HEK293 (cell line): Measurements from ENCODE around the gene PSMB1.

ENCODE experiments used
- CTCF ChIA-PET: fragments of 350-600 bp; formaldehyde crosslinking; extraction: SDS; loops from one replicate; lab custom pipeline; 2021; ENCODE audit warnings: antibody characterized with exemption; lab: Yijun Ruan, JAX
- POLR2A ChIA-PET: fragments of 300-600 bp; formaldehyde crosslinking; extraction: SDS; loops from one replicate; lab custom pipeline; 2020; ENCODE audit warnings: antibody characterized with exemption, inconsistent platforms; lab: Yijun Ruan, JAX
- H3K27ac ChIP-seq: fragments of 200-500 bp; sonication (Bioruptor generic); 2 replicates; pipeline ENCODE4 v1.5.1; 2014; ENCODE audit warnings: low read depth, low read length, control low read depth, inconsistent platforms; ENCODE audit errors: extremely low read depth
- H3K36me3 ChIP-seq, 2 experiments: fragments of 200-500 bp in 1 of 2; sonication (Bioruptor generic) in 1 of 2; 1 replicate in 1 of 2; 2 replicates in 1 of 2; pipeline ENCODE4 v1.5.1; 2014 to 2017; ENCODE audit warnings: inconsistent platforms in 2 of 2, low read length in 2 of 2; ENCODE audit not compliant: control insufficient read depth in 2 of 2, insufficient read depth in 1 of 2
- H3K4me1 ChIP-seq: fragments of 200-500 bp; sonication (Bioruptor generic); 2 replicates; pipeline ENCODE4 v1.5.1; 2014; ENCODE audit warnings: mild to moderate bottlenecking, low read length, inconsistent platforms; ENCODE audit not compliant: control insufficient read depth, insufficient read depth
- H3K4me3 ChIP-seq: 2 replicates; pipeline ENCODE4 v1.5.1; 2011; ENCODE audit warnings: low read depth, mild to moderate bottlenecking, control low read depth, low read length, moderate library complexity
- H3K9me3 ChIP-seq: fragments of 200-500 bp; sonication (Bioruptor generic); 2 replicates; pipeline ENCODE4 v1.5.1; 2014; ENCODE audit warnings: low read depth, low read length, inconsistent platforms; ENCODE audit not compliant: control insufficient read depth, insufficient read depth
- CTCF ChIP-seq: fragments of 450-650 bp; formaldehyde crosslinking; IDR thresholded peaks from 2 replicates; pipeline ENCODE4 v1.5.1; 2016; ENCODE audit warnings: missing biosample characterization, missing genetic modification characterization
- GLIS2 ChIP-seq: fragments of 450-650 bp; formaldehyde crosslinking; IDR thresholded peaks from 2 replicates; pipeline ENCODE4 v1.5.1; 2016; ENCODE audit warnings: missing biosample characterization, missing genetic modification characterization
- MZF1 ChIP-seq: fragments of 450-650 bp; formaldehyde crosslinking; IDR thresholded peaks from 2 replicates; pipeline ENCODE4 v1.5.1; 2017; ENCODE audit warnings: missing biosample characterization, missing genetic modification characterization, borderline replicate concordance
- PRDM2 ChIP-seq: fragments of 450-650 bp; formaldehyde crosslinking; IDR thresholded peaks from 2 replicates; pipeline ENCODE4 v1.5.1; 2016; ENCODE audit warnings: missing biosample characterization, missing genetic modification characterization, borderline replicate concordance
- PRDM4 ChIP-seq: fragments of 450-650 bp; formaldehyde crosslinking; IDR thresholded peaks from 2 replicates; pipeline ENCODE4 v1.5.1; 2017; ENCODE audit warnings: missing biosample characterization, missing genetic modification characterization
- SETDB1 ChIP-seq: IDR thresholded peaks from one replicate; pipeline ENCODE4 v1.6.1; 2017; ENCODE audit warnings: mild to moderate bottlenecking, low read length, moderate library complexity, mixed read lengths; ENCODE audit not compliant: insufficient read length
- ZBTB8A ChIP-seq: fragments of 450-650 bp; formaldehyde crosslinking; IDR thresholded peaks from 2 replicates; pipeline ENCODE4 v1.5.1; 2016; ENCODE audit warnings: missing biosample characterization, missing genetic modification characterization
- ZFP69B ChIP-seq: fragments of 450-650 bp; formaldehyde crosslinking; IDR thresholded peaks from 2 replicates; pipeline ENCODE4 v1.5.1; 2016; ENCODE audit warnings: missing biosample characterization, missing genetic modification characterization
- ZIC2 ChIP-seq: fragments of 450-650 bp; formaldehyde crosslinking; IDR thresholded peaks from 2 replicates; pipeline ENCODE4 v1.5.1; 2016; ENCODE audit warnings: missing biosample characterization, missing genetic modification characterization
- ZNF169 ChIP-seq: fragments of 450-650 bp; formaldehyde crosslinking; IDR thresholded peaks from 2 replicates; pipeline ENCODE4 v1.5.1; 2016; ENCODE audit warnings: missing biosample characterization, missing genetic modification characterization
- ZNF2 ChIP-seq: fragments of 450-650 bp; formaldehyde crosslinking; IDR thresholded peaks from 2 replicates; pipeline ENCODE4 v1.5.1; 2016; ENCODE audit warnings: missing biosample characterization, missing genetic modification characterization
- ZNF214 ChIP-seq: fragments of 450-650 bp; formaldehyde crosslinking; IDR thresholded peaks from 2 replicates; pipeline ENCODE4 v1.5.1; 2017; ENCODE audit warnings: missing biosample characterization, mild to moderate bottlenecking, missing genetic modification characterization, borderline replicate concordance
- ZNF433 ChIP-seq: fragments of 450-650 bp; formaldehyde crosslinking; IDR thresholded peaks from 2 replicates; pipeline ENCODE4 v1.5.1; 2016; ENCODE audit warnings: missing biosample characterization, missing genetic modification characterization, low read depth
- ZNF600 ChIP-seq: fragments of 450-650 bp; formaldehyde crosslinking; IDR thresholded peaks from 2 replicates; pipeline ENCODE4 v1.5.1; 2016; ENCODE audit warnings: missing biosample characterization, missing genetic modification characterization
- ZNF623 ChIP-seq: fragments of 450-650 bp; formaldehyde crosslinking; IDR thresholded peaks from 2 replicates; pipeline ENCODE4 v1.5.1; 2016; ENCODE audit warnings: missing biosample characterization, missing genetic modification characterization
- ZNF654 ChIP-seq: fragments of 450-650 bp; formaldehyde crosslinking; IDR thresholded peaks from 2 replicates; pipeline ENCODE4 v1.5.1; 2016; ENCODE audit warnings: low read depth, missing biosample characterization, missing genetic modification characterization
- ZNF837 ChIP-seq: fragments of 450-650 bp; formaldehyde crosslinking; IDR thresholded peaks from 2 replicates; pipeline ENCODE4 v1.5.1; 2016; ENCODE audit warnings: missing biosample characterization, missing genetic modification characterization
- TF ChIP-seq, protein P1 (sequence below): fragments of 450-650 bp; formaldehyde crosslinking; IDR thresholded peaks from 2 replicates; pipeline ENCODE4 v1.5.1; 2016; ENCODE audit warnings: missing biosample characterization, missing genetic modification characterization
- TF ChIP-seq, protein P2 (sequence below): fragments of 450-650 bp; formaldehyde crosslinking; IDR thresholded peaks from 2 replicates; pipeline ENCODE4 v1.5.1; 2017; ENCODE audit warnings: missing biosample characterization, missing genetic modification characterization

The PSMB1 gene

DNA sequence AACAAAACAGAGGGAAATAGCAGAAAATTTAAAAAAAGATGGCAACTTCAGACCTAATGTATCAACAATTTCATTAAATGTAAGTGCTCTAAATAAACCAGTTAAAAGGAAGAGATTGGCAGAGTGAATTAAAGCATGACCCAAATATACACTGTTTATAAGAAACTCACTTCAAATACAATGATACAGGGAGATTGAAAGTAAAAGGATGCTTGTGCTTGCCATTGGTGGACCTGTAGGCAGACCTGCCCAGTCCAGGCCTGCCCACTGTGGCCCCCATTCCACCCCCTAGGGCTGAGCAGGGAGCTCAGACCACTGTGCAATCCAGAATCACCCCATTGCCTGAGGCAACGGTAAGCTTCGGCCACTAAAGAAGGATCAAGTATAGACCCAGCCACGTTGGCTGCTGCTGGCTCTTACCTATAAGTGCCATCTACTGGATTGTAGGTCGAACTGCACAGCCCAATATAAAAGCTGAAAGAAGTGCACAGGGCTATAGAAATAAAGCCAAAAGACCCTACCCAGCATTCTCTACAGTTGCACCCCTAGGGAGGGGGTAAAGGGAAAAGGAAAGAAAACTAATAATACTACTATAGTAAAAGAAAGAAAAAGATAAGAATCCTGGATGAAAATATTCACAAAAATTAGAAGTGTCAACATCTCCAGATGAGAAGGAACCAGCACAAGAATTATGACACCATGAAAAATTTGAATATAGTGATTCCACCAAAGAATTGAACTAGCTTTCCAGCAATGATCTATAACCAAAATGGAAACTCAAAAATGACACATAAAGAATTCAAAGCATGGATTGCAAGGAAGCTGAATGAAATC lies 36.1 kb downstream of the PSMB1 start:
- Histone ChIP-seq H3K4me1 (no peaks in the 10 kb centered on the region), H3K4me3 (no peak overlapping the region), H3K27ac (no peak overlapping the region), H3K9me3 (no peaks in the 10 kb centered on the region), H3K36me3 (no peaks in the 10 kb centered on the region)
- ChIA-PET POLR2A (interaction anchor here (1.2 kb wide), 1 partner anchor 37 kb away, joined by 3 read pairs; no protein-coding TSS in a partner anchor), CTCF (interaction anchor here (0.6 to 3.9 kb wide), 49 partner anchors 9 to 1560 kb away, joined by 3 to 40 read pairs (median 4); partner anchors contain the start of gene DLL1)
- TF ChIP-seq GLIS2 (no peak), PRDM2 (tag by site-specific recombination) (no peak), ZNF600 (no peak), ZNF214 (tag by site-specific recombination) (no peak), ZIC2 (tag by site-specific recombination) (no peak), ZNF623 (tag by site-specific recombination) (no peak), CTCF (tag by site-specific recombination) (peak; percentile 61; the same call in 1 of the 2 replicates), ZFP69B (no peak), ZNF169 (tag by site-specific recombination) (no peak), ZBTB8A (tag by site-specific recombination) (0 out of 2 replicates have a peak, but pooled peaks have one; percentile 31), ZNF654 (tag by site-specific recombination) (peak; percentile 89), ZNF433 (tag by site-specific recombination) (no peak), ZNF837 (tag by site-specific recombination) (no peak), SETDB1 (peak; percentile 85), MZF1 (tag by site-specific recombination) (no peak), ZNF2 (0 out of 2 replicates have a peak, but pooled peaks have one; percentile 50), PRDM4 (tag by site-specific recombination) (no peak)
- TF ChIP-seq, protein P1, sequence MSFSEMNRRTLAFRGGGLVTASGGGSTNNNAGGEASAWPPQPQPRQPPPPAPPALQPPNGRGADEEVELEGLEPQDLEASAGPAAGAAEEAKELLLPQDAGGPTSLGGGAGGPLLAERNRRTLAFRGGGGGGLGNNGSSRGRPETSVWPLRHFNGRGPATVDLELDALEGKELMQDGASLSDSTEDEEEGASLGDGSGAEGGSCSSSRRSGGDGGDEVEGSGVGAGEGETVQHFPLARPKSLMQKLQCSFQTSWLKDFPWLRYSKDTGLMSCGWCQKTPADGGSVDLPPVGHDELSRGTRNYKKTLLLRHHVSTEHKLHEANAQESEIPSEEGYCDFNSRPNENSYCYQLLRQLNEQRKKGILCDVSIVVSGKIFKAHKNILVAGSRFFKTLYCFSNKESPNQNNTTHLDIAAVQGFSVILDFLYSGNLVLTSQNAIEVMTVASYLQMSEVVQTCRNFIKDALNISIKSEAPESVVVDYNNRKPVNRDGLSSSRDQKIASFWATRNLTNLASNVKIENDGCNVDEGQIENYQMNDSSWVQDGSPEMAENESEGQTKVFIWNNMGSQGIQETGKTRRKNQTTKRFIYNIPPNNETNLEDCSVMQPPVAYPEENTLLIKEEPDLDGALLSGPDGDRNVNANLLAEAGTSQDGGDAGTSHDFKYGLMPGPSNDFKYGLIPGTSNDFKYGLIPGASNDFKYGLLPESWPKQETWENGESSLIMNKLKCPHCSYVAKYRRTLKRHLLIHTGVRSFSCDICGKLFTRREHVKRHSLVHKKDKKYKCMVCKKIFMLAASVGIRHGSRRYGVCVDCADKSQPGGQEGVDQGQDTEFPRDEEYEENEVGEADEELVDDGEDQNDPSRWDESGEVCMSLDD (tag by site-specific recombination): no peak
- TF ChIP-seq, protein P2, sequence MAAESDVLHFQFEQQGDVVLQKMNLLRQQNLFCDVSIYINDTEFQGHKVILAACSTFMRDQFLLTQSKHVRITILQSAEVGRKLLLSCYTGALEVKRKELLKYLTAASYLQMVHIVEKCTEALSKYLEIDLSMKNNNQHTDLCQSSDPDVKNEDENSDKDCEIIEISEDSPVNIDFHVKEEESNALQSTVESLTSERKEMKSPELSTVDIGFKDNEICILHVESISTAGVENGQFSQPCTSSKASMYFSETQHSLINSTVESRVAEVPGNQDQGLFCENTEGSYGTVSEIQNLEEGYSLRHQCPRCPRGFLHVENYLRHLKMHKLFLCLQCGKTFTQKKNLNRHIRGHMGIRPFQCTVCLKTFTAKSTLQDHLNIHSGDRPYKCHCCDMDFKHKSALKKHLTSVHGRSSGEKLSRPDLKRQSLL: no peak
